Right atrium auricular region (tissue), 2 donors: ENCODE data around the gene IFNL3. TPM values are rescaled to one million over a fixed set of nuclear protein-coding genes. Genes with fewer than 3 reads are reported as not detected.

Experiments
- DNase-seq: peaks from one replicate; pipeline ENCODE4 v3.0.0-alpha.2; 2019; ENCODE audit warnings: low spot score
- H3K27ac ChIP-seq, 2 donors: fragments of 200-600 bp; sonication (generic); 1 replicate in 1 of 2; 2 replicates in 1 of 2; pipeline ENCODE4 v1.5.1; 2016 to 2019
- H3K27me3 ChIP-seq, 2 donors: fragments of 200-600 bp; sonication (generic); one replicate each; pipeline versions ENCODE4 v1.5.1 to v1.6.0; 2017 to 2019
- H3K36me3 ChIP-seq: fragments of 200-600 bp; sonication (generic); one replicate; pipeline ENCODE4 v1.5.1; 2016
- H3K4me1 ChIP-seq, 2 donors: fragments of 200-600 bp; sonication (generic); one replicate each; pipeline versions ENCODE4 v1.5.1 to v1.6.0; 2017 to 2019
- H3K4me3 ChIP-seq, 2 donors: fragments of 200-600 bp; sonication (generic); 1 replicate in 1 of 2; 2 replicates in 1 of 2; pipeline ENCODE4 v1.5.1; 2017 to 2019; ENCODE audit warnings: mild to moderate bottlenecking in 1 of 2, moderate library complexity in 1 of 2
- H3K9me3 ChIP-seq, 2 donors: fragments of 200-600 bp; sonication (generic); one replicate each; pipeline ENCODE4 v1.5.1; 2019
- total RNA-seq, 2 donors: library from RNA; depleted of rRNA; stranded (reverse); fragments of >200 nt; gene quantifications; one replicate each; pipeline ENCODE4 v1.1.0, GENCODE V29; 2016
- TF ChIP-seq, protein P1 (sequence below), 2 donors: fragments of 200-600 bp; sonication (generic); IDR thresholded peaks; one replicate each; pipeline ENCODE4 v1.5.1; 2019; ENCODE audit warnings: antibody characterized with exemption in 2 of 2

Gene IFNL3
- total RNA-seq, 2 donors from 2014 or later: not detected

DNA sequence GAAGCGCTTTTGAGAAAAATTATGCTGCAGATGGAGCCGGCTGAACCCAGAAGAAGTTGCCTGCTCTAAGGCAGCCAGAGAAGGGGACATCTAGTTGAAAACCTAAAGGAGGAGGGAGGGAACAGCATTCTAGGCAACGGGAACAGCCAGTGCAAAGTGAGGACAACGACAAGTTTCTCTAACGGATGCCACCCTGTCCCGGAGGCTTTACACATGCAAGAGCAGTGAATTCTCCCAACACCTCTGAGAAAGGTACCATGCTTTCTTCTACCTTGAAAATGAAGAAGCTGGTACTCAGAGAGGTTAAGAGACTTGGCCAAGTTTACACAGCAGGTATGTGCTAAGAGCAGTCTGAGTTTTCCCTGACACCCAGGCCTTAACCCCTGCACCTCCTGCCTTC is 5.9 kb downstream of the IFNL3 start:
- DNase-seq: no peak
- H3K27me3 ChIP-seq: no peaks in the 10 kb centered on the region
- H3K4me1 ChIP-seq: no peaks in the 10 kb centered on the region
- no peaks in the 10 kb centered on the region for H3K9me3 ChIP-seq
- TF ChIP-seq, protein P1, sequence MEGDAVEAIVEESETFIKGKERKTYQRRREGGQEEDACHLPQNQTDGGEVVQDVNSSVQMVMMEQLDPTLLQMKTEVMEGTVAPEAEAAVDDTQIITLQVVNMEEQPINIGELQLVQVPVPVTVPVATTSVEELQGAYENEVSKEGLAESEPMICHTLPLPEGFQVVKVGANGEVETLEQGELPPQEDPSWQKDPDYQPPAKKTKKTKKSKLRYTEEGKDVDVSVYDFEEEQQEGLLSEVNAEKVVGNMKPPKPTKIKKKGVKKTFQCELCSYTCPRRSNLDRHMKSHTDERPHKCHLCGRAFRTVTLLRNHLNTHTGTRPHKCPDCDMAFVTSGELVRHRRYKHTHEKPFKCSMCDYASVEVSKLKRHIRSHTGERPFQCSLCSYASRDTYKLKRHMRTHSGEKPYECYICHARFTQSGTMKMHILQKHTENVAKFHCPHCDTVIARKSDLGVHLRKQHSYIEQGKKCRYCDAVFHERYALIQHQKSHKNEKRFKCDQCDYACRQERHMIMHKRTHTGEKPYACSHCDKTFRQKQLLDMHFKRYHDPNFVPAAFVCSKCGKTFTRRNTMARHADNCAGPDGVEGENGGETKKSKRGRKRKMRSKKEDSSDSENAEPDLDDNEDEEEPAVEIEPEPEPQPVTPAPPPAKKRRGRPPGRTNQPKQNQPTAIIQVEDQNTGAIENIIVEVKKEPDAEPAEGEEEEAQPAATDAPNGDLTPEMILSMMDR (IDR thresholded peaks at IDR 0.05): no peak
- H3K4me3 ChIP-seq: no peak overlapping the region
- H3K36me3 ChIP-seq: no peaks in the 10 kb centered on the region
- no peak overlapping the region for H3K27ac ChIP-seq

DNA sequence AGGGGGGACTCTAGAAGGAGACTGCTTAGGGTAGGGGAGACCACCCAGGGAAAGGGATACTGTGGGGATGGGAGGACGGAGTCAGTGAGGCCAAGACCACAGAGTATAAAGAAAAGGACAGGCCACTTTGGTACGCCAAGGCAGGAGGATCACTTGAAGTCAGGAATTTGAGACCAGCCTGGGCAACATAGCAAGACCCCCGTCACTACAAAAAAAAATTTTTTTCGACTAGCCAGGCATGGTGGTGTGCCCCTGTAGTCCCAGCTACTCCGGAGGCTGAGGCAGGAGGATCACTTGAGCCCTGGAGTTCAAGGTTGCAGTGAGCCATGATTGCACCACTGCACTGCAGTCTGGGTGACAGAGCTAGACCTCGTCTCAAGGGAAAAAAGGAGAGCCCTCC is 6.6 kb downstream of the IFNL3 start:
- no peaks in the 10 kb centered on the region for H3K27me3 ChIP-seq

DNA sequence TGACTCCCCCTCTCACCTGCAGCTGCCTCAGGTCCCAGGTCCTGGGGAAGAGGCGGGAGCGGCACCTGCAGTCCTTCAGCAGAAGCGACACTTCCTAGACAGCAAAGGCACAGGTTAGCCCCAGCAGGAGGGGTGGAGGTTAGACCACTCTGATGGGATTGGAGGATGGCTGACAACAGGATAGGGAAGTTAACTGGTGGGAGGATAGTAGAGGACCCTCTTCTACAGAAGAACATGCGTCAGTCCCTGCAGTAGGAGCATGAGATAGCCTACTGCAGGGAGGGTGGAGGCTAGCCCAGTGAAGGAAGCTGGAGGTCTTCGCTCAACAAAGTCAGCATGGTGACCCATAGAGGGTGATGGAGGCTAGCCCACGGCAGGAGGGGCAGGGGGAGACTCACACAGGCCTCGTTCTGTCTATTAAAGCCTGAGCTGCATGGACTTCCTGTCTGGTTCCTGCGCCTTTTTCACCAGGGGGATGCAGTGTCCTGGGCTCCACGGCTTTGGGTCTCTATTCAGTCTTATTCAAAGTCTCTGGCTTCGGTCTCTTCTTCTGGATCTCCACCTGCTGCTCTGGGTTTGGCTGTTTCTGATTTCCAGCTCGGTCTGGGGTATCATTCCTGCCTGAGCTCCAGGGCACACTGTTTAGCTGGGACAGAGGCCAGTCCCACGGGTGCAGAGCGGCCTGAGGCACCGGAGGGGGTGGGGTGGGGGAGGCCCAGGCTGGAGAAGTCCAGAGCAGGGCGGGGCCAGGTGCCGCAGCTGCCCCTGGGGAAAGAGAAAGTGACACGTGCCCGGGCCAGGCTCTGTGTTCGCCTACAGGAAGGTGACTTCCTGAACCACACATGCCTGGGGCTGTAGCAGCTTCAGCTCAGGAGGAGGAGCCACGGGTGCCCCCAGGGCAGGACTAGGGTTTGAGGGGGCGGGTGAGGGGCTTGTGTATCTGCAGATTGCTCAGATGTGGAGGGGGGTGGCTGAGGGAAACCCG is 7.3 kb downstream of the IFNL3 start:
- DNase-seq: no peak
- Histone ChIP-seq H3K27ac (no peak overlapping the region), H3K27me3 (no peaks in the 10 kb centered on the region), H3K36me3 (no peaks in the 10 kb centered on the region), H3K4me1 (no peaks in the 10 kb centered on the region), H3K4me3 (no peak overlapping the region), H3K9me3 (no peaks in the 10 kb centered on the region)
- TF ChIP-seq, protein P1 (IDR thresholded peaks at IDR 0.05): no peak

More for the DNA sequence above, 6.6 kb downstream of the IFNL3 start:
- Histone ChIP-seq H3K27ac (no peak overlapping the region), H3K36me3 (no peaks in the 10 kb centered on the region), H3K4me1 (no peaks in the 10 kb centered on the region), H3K4me3 (no peak overlapping the region), H3K9me3 (no peaks in the 10 kb centered on the region)
- DNase-seq: no peak
- TF ChIP-seq, protein P1 (IDR thresholded peaks at IDR 0.05): no peak

GRCh38 chr19:39236527-39236926 is 8.3 kb downstream of the IFNL3 start:
- no peaks in the 10 kb centered on the region for H3K27me3 ChIP-seq
- no peak for DNase-seq
- no peak overlapping the region for H3K4me3 ChIP-seq
- TF ChIP-seq, protein P1 (IDR thresholded peaks at IDR 0.05): no peak
- no peaks in the 10 kb centered on the region for H3K36me3 ChIP-seq
- H3K4me1 ChIP-seq: no peaks in the 10 kb centered on the region
- H3K9me3 ChIP-seq: no peaks in the 10 kb centered on the region
- no peak overlapping the region for H3K27ac ChIP-seq

- H3K4me3 ChIP-seq: no peak overlapping the region
- H3K9me3 ChIP-seq: no peaks in the 10 kb centered on the region
- no peaks in the 10 kb centered on the region for H3K27me3 ChIP-seq
- H3K27ac ChIP-seq: no peak overlapping the region
- no peaks in the 10 kb centered on the region for H3K36me3 ChIP-seq
- no peaks in the 10 kb centered on the region for H3K4me1 ChIP-seq
- no peak for DNase-seq
- TF ChIP-seq, protein P1 (IDR thresholded peaks at IDR 0.05): no peak
Observed at GRCh38 chr19:39232708-39233107, 12.1 kb downstream of the IFNL3 start.
